ENCODE data around the gene C4BPB. TPM values are rescaled to one million over a fixed set of nuclear protein-coding genes. Genes with fewer than 3 reads are reported as not detected.
A peak's percentile ranks its signal among the peaks of the same experiment; 100 is the strongest.

Gene C4BPB
- total and polyA plus RNA-seq, 8 donors = 0.73 to 6.4 (median 0.92) TPM

- no peaks in the 10 kb centered on the region for H3K36me3 ChIP-seq
- intact Hi-C loops (cut with DNase I) = no loop called here
- TF ChIP-seq CTCF (IDR thresholded peaks at IDR 0.05) = no peak
- peaks cover 0 to 4% of the 10 kb centered on the region in 2 donors for H3K4me1 ChIP-seq
- H3K27ac ChIP-seq = no peak overlapping the region
- ATAC-seq (no peak), DNase-seq (no peak)
- H3K4me3 ChIP-seq = no peak overlapping the region
- H3K9me3 ChIP-seq = no peaks in the 10 kb centered on the region
- no peaks in the 10 kb centered on the region for H3K27me3 ChIP-seq
Measured at GRCh38 chr1:207091200-207091908, 2.7 kb downstream of the C4BPB start.

DNA sequence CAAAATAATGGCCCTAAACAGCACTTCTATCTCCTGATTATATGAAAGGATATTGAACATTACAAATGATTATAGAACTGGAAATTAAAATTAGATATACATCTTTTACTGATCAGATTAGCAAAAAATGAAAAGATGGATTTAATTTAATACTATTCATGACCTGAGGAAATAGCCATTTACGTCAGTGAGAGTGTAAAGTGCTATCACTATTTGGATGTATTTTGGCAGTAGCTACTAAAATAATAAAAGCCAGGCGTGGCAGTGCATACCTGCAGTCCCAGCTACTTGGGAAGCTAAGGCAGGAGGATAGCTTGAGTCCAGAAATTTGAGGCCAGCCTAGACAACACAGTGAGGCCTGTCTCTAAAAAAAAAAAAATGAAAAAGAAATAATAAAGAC, 5.3 kb downstream of the C4BPB start:
- H3K36me3 ChIP-seq = no peaks in the 10 kb centered on the region
- H3K4me1 ChIP-seq = peaks cover 0 to 3% of the 10 kb centered on the region in 2 donors
- H3K9me3 ChIP-seq = no peaks in the 10 kb centered on the region
- no peak overlapping the region for H3K4me3 ChIP-seq
- no peak for TF ChIP-seq CTCF (IDR thresholded peaks at IDR 0.05)
- ATAC-seq (peak; percentile 24), DNase-seq (no peak)
- intact Hi-C loops (cut with DNase I) = no loop called here
- no peak overlapping the region for H3K27ac ChIP-seq
- no peaks in the 10 kb centered on the region for H3K27me3 ChIP-seq

DNA sequence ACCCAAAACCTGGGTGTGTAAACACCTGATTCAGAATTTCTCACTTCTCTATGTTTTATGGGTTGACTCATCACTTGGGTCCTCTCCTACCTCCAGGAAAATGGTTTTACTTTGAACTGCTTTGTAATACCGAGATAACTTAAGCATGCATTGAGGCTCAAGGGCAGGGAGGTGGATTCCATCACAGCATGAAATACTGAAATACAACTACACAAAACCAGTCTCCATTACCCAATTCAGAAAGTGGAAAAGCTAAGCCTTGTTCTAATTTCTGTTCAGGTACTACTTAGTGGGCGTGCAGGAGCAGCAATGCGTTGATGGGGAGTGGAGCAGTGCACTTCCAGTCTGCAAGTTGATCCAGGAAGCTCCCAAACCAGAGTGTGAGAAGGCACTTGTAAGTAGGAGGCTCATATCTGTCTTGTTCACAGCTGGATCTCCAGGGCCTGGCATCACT, 9.2 kb downstream of the C4BPB start:
- no peak for DNase-seq
- no peaks in the 10 kb centered on the region for H3K27me3 ChIP-seq
- no peaks in the 10 kb centered on the region for H3K9me3 ChIP-seq
- no peak for ATAC-seq
- TF ChIP-seq CTCF (IDR thresholded peaks at IDR 0.05) = no peak
- intact Hi-C loops (cut with DNase I) = no loop called here
- no peak overlapping the region for H3K27ac ChIP-seq
- H3K4me3 ChIP-seq = no peak overlapping the region
- H3K36me3 ChIP-seq = no peaks in the 10 kb centered on the region
- H3K4me1 ChIP-seq = no peaks in the 10 kb centered on the region

DNA sequence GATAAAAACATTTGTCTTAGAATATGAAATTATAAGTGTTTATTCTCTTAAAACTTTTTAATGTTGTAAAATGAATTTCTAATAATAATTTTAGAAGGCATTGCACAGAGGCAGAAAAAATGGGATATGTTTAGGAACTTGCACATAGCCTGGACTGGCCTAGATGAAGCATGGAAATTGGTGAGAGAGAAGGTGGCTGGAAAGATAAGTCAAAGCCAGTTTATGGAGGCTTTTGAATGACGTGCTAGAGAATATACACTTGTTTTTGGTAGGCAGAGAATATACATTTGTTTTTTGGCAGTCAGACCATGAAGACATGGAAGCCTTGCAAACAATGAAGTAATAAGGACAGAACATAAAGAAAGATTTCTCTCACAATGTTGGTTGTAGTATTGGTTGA, 13.1 kb downstream of the C4BPB start:
- intact Hi-C loops (cut with DNase I) = no loop called here
- Histone ChIP-seq H3K9me3 (no peaks in the 10 kb centered on the region), H3K4me3 (no peak overlapping the region), H3K36me3 (no peaks in the 10 kb centered on the region), H3K4me1 (peaks cover 0 to 11% of the 10 kb centered on the region in 2 donors), H3K27ac (no peak overlapping the region), H3K27me3 (no peaks in the 10 kb centered on the region)
- TF ChIP-seq CTCF (IDR thresholded peaks at IDR 0.05) = no peak
- no peak for ATAC-seq
- DNase-seq = no peak

GRCh38 chr1:207102146-207102545, 13.5 kb downstream of the C4BPB start:
- no peaks in the 10 kb centered on the region for H3K9me3 ChIP-seq
- intact Hi-C loops (cut with DNase I) = no loop called here
- H3K36me3 ChIP-seq = no peaks in the 10 kb centered on the region
- DNase-seq (no peak), ATAC-seq (no peak)
- no peak for TF ChIP-seq CTCF (IDR thresholded peaks at IDR 0.05)
- H3K4me3 ChIP-seq = no peak overlapping the region
- H3K4me1 ChIP-seq = peaks cover 0 to 11% of the 10 kb centered on the region in 2 donors
- no peak overlapping the region for H3K27ac ChIP-seq
- H3K27me3 ChIP-seq = no peaks in the 10 kb centered on the region

Measured in left lung (tissue), 10 donors.